B cell (primary cell): ENCODE results near the gene ADAMTS20.

Source experiments
- CTCF ChIP-seq: fragments of 200-600 bp; IDR thresholded peaks from one replicate; pipeline ENCODE4 v1.8.0; 2022; ENCODE audit warnings: antibody characterized with exemption, mild to moderate bottlenecking
- EZH2 ChIP-seq: IDR thresholded peaks from 2 replicates; pipeline ENCODE4 v1.6.1; 2012; ENCODE audit warnings: borderline replicate concordance, low read depth, mild to moderate bottlenecking, moderate library complexity, low read length; ENCODE audit not compliant: insufficient read depth, poor library complexity, severe bottlenecking

GRCh38 chr12:43407816-43408645 is 144.0 kb downstream of the ADAMTS20 start:
- no peak for TF ChIP-seq CTCF
- no peak for TF ChIP-seq EZH2
